CD4-positive, alpha-beta T cell treated with Interleukin-6 for 4 hours (primary cell): ENCODE measurements around the gene ZDHHC5.

ENCODE experiments used
- DNase-seq: peaks from one replicate; pipeline ENCODE4 v3.0.0-alpha.2; 2020; ENCODE audit warnings: mixed read lengths

The ZDHHC5 gene

GRCh38 chr11:57667736-57668433 lies at the start of gene ZDHHC5:
Gene ZDHHC5 (plus strand): TSS chr11:57668114. CDS start chr11:57673091, 4,977 bp downstream.
- DNase-seq, result peak; percentile 99

- no peak for DNase-seq
Observed at GRCh38 chr11:57618438-57618837, 49.5 kb upstream of the ZDHHC5 start.

- no peak for DNase-seq
Observed at GRCh38 chr11:57619331-57619730, 48.6 kb upstream of the ZDHHC5 start.

GRCh38 chr11:57620467-57620866 lies 47.4 kb upstream of the ZDHHC5 start:
- DNase-seq, result no peak

- no peak for DNase-seq
Observed at GRCh38 chr11:57622263-57622662, 45.7 kb upstream of the ZDHHC5 start.

GRCh38 chr11:57624864-57625263 lies 43.0 kb upstream of the ZDHHC5 start:
- DNase-seq, result no peak

GRCh38 chr11:57626895-57627294 lies 41.0 kb upstream of the ZDHHC5 start:
- no peak for DNase-seq

- no peak for DNase-seq
Observed at GRCh38 chr11:57630171-57630570, 37.7 kb upstream of the ZDHHC5 start.

GRCh38 chr11:57632116-57632515 lies 35.8 kb upstream of the ZDHHC5 start:
- DNase-seq, result no peak

GRCh38 chr11:57633394-57634070 lies 34.4 kb upstream of the ZDHHC5 start:
- no peak for DNase-seq

GRCh38 chr11:57634311-57634710 lies 33.6 kb upstream of the ZDHHC5 start:
- no peak for DNase-seq

- DNase-seq, result no peak
Observed at GRCh38 chr11:57635246-57635645, 32.7 kb upstream of the ZDHHC5 start.

- DNase-seq, result no peak
Observed at GRCh38 chr11:57637626-57638004, 30.3 kb upstream of the ZDHHC5 start.

- DNase-seq, result no peak
Observed at GRCh38 chr11:57638005-57638781, 29.7 kb upstream of the ZDHHC5 start.

- peak; percentile 13 for DNase-seq
Observed at GRCh38 chr11:57638811-57639320, 29.0 kb upstream of the ZDHHC5 start.

GRCh38 chr11:57639321-57640067 lies 28.4 kb upstream of the ZDHHC5 start:
- DNase-seq, result peak; percentile 30

GRCh38 chr11:57640068-57640800 lies 27.7 kb upstream of the ZDHHC5 start:
- no peak for DNase-seq

- DNase-seq, result peak; percentile 36
Observed at GRCh38 chr11:57641011-57641807, 26.7 kb upstream of the ZDHHC5 start.

- no peak for DNase-seq
Observed at GRCh38 chr11:57643802-57644201, 24.1 kb upstream of the ZDHHC5 start.

- DNase-seq, result peak; percentile 89
Observed at GRCh38 chr11:57644748-57645688, 22.9 kb upstream of the ZDHHC5 start.
